Forelimb muscle (tissue), 1 donor: ENCODE measurements around the gene ANO6. TPM values are rescaled to one million over a fixed set of nuclear protein-coding genes. Genes with fewer than 3 reads are reported as not detected.
A peak's percentile ranks its signal among the peaks of the same experiment; 100 is the strongest.
"Not testable (repeated sequence)": the region's sequence is repeated elsewhere in the genome, so short reads cannot be mapped to it uniquely, and the experiment has no call there.

Source experiments
- DNase-seq: peaks from one replicate; pipeline ENCODE4 v3.0.0-alpha.2; 2013; ENCODE audit warnings: low read depth
- polyA plus RNA-seq: library from polyadenylated mRNA; unstranded; fragments of 120-200 nt; gene quantifications from one replicate; pipeline ENCODE4 v1.2.1, GENCODE V29; 2013; ENCODE audit not compliant: insufficient read length

ANO6 gene
- polyA plus RNA-seq, result 58.2 TPM

GRCh38 chr12:45215419-45216229 is at the start of gene ANO6:
Gene ANO6 (plus strand): TSS chr12:45216095. CDS start chr12:45216322, 227 bp downstream.
- DNase-seq, result peak; percentile 74

- DNase-seq, result no peak
Observed at GRCh38 chr12:45168976-45169375, 46.9 kb upstream of the ANO6 start.

GRCh38 chr12:45170456-45171042 is 45.3 kb upstream of the ANO6 start:
- no peak for DNase-seq

- DNase-seq, result not testable (repeated sequence)
Observed at GRCh38 chr12:45173293-45173692, 42.6 kb upstream of the ANO6 start.

GRCh38 chr12:45174595-45174994 is 41.3 kb upstream of the ANO6 start:
- no peak for DNase-seq

GRCh38 chr12:45178771-45179170 is 37.1 kb upstream of the ANO6 start:
- DNase-seq, result no peak

GRCh38 chr12:45182511-45182910 is 33.4 kb upstream of the ANO6 start:
- no peak for DNase-seq

- DNase-seq, result no peak
Observed at GRCh38 chr12:45183246-45183645, 32.6 kb upstream of the ANO6 start.

GRCh38 chr12:45184147-45184963 is 31.5 kb upstream of the ANO6 start:
- no peak for DNase-seq

GRCh38 chr12:45186762-45187161 is 29.1 kb upstream of the ANO6 start:
- no peak for DNase-seq

- no peak for DNase-seq
Observed at GRCh38 chr12:45189766-45190403, 26.0 kb upstream of the ANO6 start.

- no peak for DNase-seq
Observed at GRCh38 chr12:45191239-45191638, 24.7 kb upstream of the ANO6 start.

- DNase-seq, result no peak
Observed at GRCh38 chr12:45192707-45193106, 23.2 kb upstream of the ANO6 start.

GRCh38 chr12:45200491-45201043 is 15.3 kb upstream of the ANO6 start:
- DNase-seq, result no peak

GRCh38 chr12:45203767-45204166 is 12.1 kb upstream of the ANO6 start:
- DNase-seq, result no peak

GRCh38 chr12:45204757-45205156 is 11.1 kb upstream of the ANO6 start:
- DNase-seq, result no peak

- no peak for DNase-seq
Observed at GRCh38 chr12:45205165-45205825, 10.6 kb upstream of the ANO6 start.

- no peak for DNase-seq
Observed at GRCh38 chr12:45208604-45209487, 7.0 kb upstream of the ANO6 start.

GRCh38 chr12:45209784-45210183 is 6.1 kb upstream of the ANO6 start:
- DNase-seq, result no peak

- DNase-seq, result no peak
Observed at GRCh38 chr12:45212064-45212463, 3.8 kb upstream of the ANO6 start.
